H1 (cell line): Measurements from ENCODE around the gene ADRA2C. TPM values are rescaled to one million over a fixed set of nuclear protein-coding genes. Genes with fewer than 3 reads are reported as not detected.

Experiments
- CTCF ChIA-PET: fragments of 300-600 bp; sonication (Branson Sonifier 250); formaldehyde crosslinking; loops from one replicate; lab custom pipeline; 2021; ENCODE audit not compliant: partially characterized antibody; lab: Charles Lee
- POLR2A ChIA-PET: fragments of 300-600 bp; sonication (Branson Sonifier 250); formaldehyde crosslinking; loops from one replicate; lab custom pipeline; 2021; ENCODE audit warnings: inconsistent platforms; ENCODE audit not compliant: partially characterized antibody; lab: Charles Lee
- DNase-seq, 2 experiments: peaks; one replicate each; pipeline versions ENCODE4 v3.0.0 to v3.0.0-alpha.2; 2010 to 2022; ENCODE audit warnings: low spot score in 2 of 2, low read depth in 1 of 2, mixed read lengths in 1 of 2
- FAIRE-seq: peaks from 2 replicates; lab custom pipeline; 2011; peaks lifted over from hg19 to GRCh38; lab: Jason Lieb, UNC
- H2AFZ ChIP-seq: 2 replicates; pipeline ENCODE4 v1.8.1; 2012; ENCODE audit warnings: low read length, inconsistent platforms
- H2AK5ac ChIP-seq: 2 replicates; pipeline ENCODE4 v1.6.1; 2013; ENCODE audit warnings: low read depth, low read length
- H2BK120ac ChIP-seq: replicated peaks from 2 replicates; pipeline ENCODE3; 2013; ENCODE audit warnings: low read depth, low read length, inconsistent platforms
- H2BK12ac ChIP-seq: 2 replicates; pipeline ENCODE4 v1.6.1; 2013; ENCODE audit warnings: low read depth, low read length
- H2BK15ac ChIP-seq: 2 replicates; pipeline ENCODE4 v1.6.1; 2013; ENCODE audit warnings: low read length
- H2BK20ac ChIP-seq: 2 replicates; pipeline ENCODE4 v1.6.1; 2013; ENCODE audit warnings: low read length
- H2BK5ac ChIP-seq: 2 replicates; pipeline ENCODE4 v1.6.1; 2013; ENCODE audit warnings: low read depth, low read length
- H3K14ac ChIP-seq: 2 replicates; pipeline ENCODE4 v1.6.1; 2013; ENCODE audit warnings: inconsistent platforms; ENCODE audit not compliant: insufficient read length
- H3K18ac ChIP-seq: 2 replicates; pipeline ENCODE4 v1.6.1; 2013; ENCODE audit warnings: low read length; ENCODE audit errors: extremely low read depth
- H3K23ac ChIP-seq: 2 replicates; pipeline ENCODE4 v1.6.1; 2013; ENCODE audit warnings: inconsistent platforms; ENCODE audit not compliant: insufficient read length
- H3K23me2 ChIP-seq: 2 replicates; pipeline ENCODE4 v1.6.1; 2013; ENCODE audit warnings: low read depth, low read length
- H3K27ac ChIP-seq: 2 replicates; pipeline ENCODE4 v1.6.1; 2011; ENCODE audit warnings: low read depth, low read length, inconsistent platforms
- H3K27me3 ChIP-seq, 4 experiments: replicated peaks in 1 of 4; 1 replicate in 1 of 4; 2 replicates in 3 of 4; pipeline versions ENCODE4 v1.6.1 to v1.8.1; 2011 to 2013; ENCODE audit warnings: low read length in 3 of 4, mild to moderate bottlenecking in 3 of 4, inconsistent platforms in 2 of 4, mixed read lengths in 2 of 4, moderate library complexity in 1 of 4; ENCODE audit not compliant: control insufficient read depth in 3 of 4, insufficient read depth in 3 of 4; ENCODE audit errors: extremely low read depth in 1 of 4
- H3K36me3 ChIP-seq, 4 experiments: 2 replicates each; pipeline versions ENCODE4 v1.6.1 to v1.8.1; 2011 to 2013; ENCODE audit warnings: mild to moderate bottlenecking in 4 of 4, low read length in 3 of 4, moderate library complexity in 2 of 4, control low read depth in 1 of 4, inconsistent platforms in 1 of 4; ENCODE audit not compliant: insufficient read depth in 4 of 4, control insufficient read depth in 2 of 4
- H3K4ac ChIP-seq: replicated peaks from 2 replicates; pipeline ENCODE3; 2013; ENCODE audit warnings: low read length, low read depth, mixed read lengths, inconsistent platforms; ENCODE audit not compliant: insufficient read length
- H3K4me1 ChIP-seq, 4 experiments: replicated peaks in 1 of 4; 1 replicate in 1 of 4; 2 replicates in 3 of 4; pipeline versions ENCODE4 v1.6.1 to v1.8.1; 2011 to 2013; ENCODE audit warnings: low read length in 3 of 4, inconsistent platforms in 2 of 4, mixed read lengths in 1 of 4; ENCODE audit not compliant: insufficient read depth in 4 of 4, control insufficient read depth in 3 of 4
- H3K4me2 ChIP-seq, 2 experiments: 2 replicates each; pipeline versions ENCODE4 v1.6.1 to v1.8.1; 2011 to 2013; ENCODE audit warnings: low read depth in 2 of 2, low read length in 2 of 2, control low read depth in 1 of 2, inconsistent platforms in 1 of 2, mild to moderate bottlenecking in 1 of 2; ENCODE audit not compliant: insufficient read depth in 1 of 2
- H3K4me3 ChIP-seq, 4 experiments: fragments of 200-600, 300-600 bp in 1 of 4; sonication (generic), shearing (Covaris generic), sonication (Bioruptor Twin) in 1 of 4; 2 replicates each; pipeline versions ENCODE4 v1.5.1 to v1.8.1; 2011 to 2016; ENCODE audit warnings: low read length in 4 of 4, low read depth in 3 of 4, control low read depth in 2 of 4, inconsistent platforms in 2 of 4, mild to moderate bottlenecking in 2 of 4, mixed read lengths in 1 of 4, moderate library complexity in 1 of 4; ENCODE audit not compliant: insufficient read depth in 2 of 4; ENCODE audit errors: extremely low read depth in 1 of 4
- H3K56ac ChIP-seq: replicated peaks from 2 replicates; pipeline ENCODE3; 2013; ENCODE audit warnings: low read depth, mild to moderate bottlenecking, mixed read lengths, low read length, inconsistent platforms; ENCODE audit not compliant: insufficient read length
- H3K79me1 ChIP-seq: 2 replicates; pipeline ENCODE4 v1.6.1; 2013; ENCODE audit warnings: low read depth, low read length, control low read depth
- H3K79me2 ChIP-seq, 2 experiments: 2 replicates each; pipeline versions ENCODE4 v1.6.1 to v1.8.1; 2012 to 2013; ENCODE audit warnings: low read length in 2 of 2, mild to moderate bottlenecking in 2 of 2, inconsistent platforms in 1 of 2; ENCODE audit not compliant: insufficient read depth in 2 of 2, control insufficient read depth in 1 of 2
- H3K9ac ChIP-seq, 4 experiments: replicated peaks in 1 of 4; 1 replicate in 1 of 4; 2 replicates in 3 of 4; pipeline versions ENCODE4 v1.6.1 to v1.8.1; 2011 to 2013; ENCODE audit warnings: low read depth in 3 of 4, low read length in 3 of 4, control low read depth in 2 of 4, mild to moderate bottlenecking in 2 of 4, moderate library complexity in 2 of 4, inconsistent platforms in 1 of 4; ENCODE audit errors: extremely low read depth in 1 of 4
- H3K9me3 ChIP-seq, 2 experiments: 2 replicates each; pipeline versions ENCODE4 v1.6.1 to v1.8.1; 2012 to 2013; ENCODE audit warnings: mild to moderate bottlenecking in 2 of 2, moderate library complexity in 2 of 2, control low read depth in 1 of 2, inconsistent platforms in 1 of 2, low read depth in 1 of 2, low read length in 1 of 2, mixed read lengths in 1 of 2; ENCODE audit not compliant: insufficient read depth in 2 of 2
- H4K20me1 ChIP-seq, 2 experiments: replicated peaks in 1 of 2; 2 replicates each; pipeline versions ENCODE3 to v1.8.1; 2011 to 2013; ENCODE audit warnings: inconsistent platforms in 2 of 2, low read length in 2 of 2, mild to moderate bottlenecking in 1 of 2; ENCODE audit not compliant: insufficient read depth in 2 of 2, control insufficient read depth in 1 of 2
- H4K5ac ChIP-seq: 2 replicates; pipeline ENCODE4 v1.6.1; 2013; ENCODE audit warnings: low read length, low read depth, mixed read lengths, inconsistent platforms; ENCODE audit not compliant: insufficient read length
- H4K8ac ChIP-seq: 2 replicates; pipeline ENCODE4 v1.8.0; 2013; ENCODE audit warnings: mild to moderate bottlenecking, moderate library complexity, low read length, inconsistent platforms; ENCODE audit not compliant: insufficient read depth; ENCODE audit errors: extremely low read depth
- H4K91ac ChIP-seq: replicated peaks from 2 replicates; pipeline ENCODE3; 2013; ENCODE audit warnings: low read length, mixed read lengths, inconsistent platforms; ENCODE audit not compliant: insufficient read length
- BRCA1 ChIP-seq: IDR thresholded peaks from 2 replicates; pipeline ENCODE4 v1.6.1; 2012; ENCODE audit warnings: low read depth, low read length, improper control_type of control experiment
- CHD1 ChIP-seq: IDR thresholded peaks from 2 replicates; pipeline ENCODE4 v1.6.1; 2012; ENCODE audit warnings: low read depth, low read length, improper control_type of control experiment
- EGR1 ChIP-seq: IDR thresholded peaks from 2 replicates; pipeline ENCODE4 v1.6.1; 2011; ENCODE audit warnings: low read depth, low read length, borderline replicate concordance
- GABPA ChIP-seq: IDR thresholded peaks from 2 replicates; pipeline ENCODE4 v1.6.1; 2011; ENCODE audit warnings: mild to moderate bottlenecking, low read length, moderate library complexity, borderline replicate concordance; ENCODE audit not compliant: insufficient read depth
- RAD21 ChIP-seq, 2 experiments: IDR thresholded peaks in 1 of 2; conservative IDR thresholded peaks in 1 of 2; 2 replicates each; pipeline ENCODE4 v1.6.1; 2011; ENCODE audit warnings: low read depth in 2 of 2, low read length in 2 of 2, improper control_type of control experiment in 1 of 2, inconsistent platforms in 1 of 2, mild to moderate bottlenecking in 1 of 2, moderate library complexity in 1 of 2
- RBBP5 ChIP-seq: IDR thresholded peaks from 2 replicates; pipeline ENCODE4 v1.7.1; 2012; ENCODE audit warnings: low read depth, mild to moderate bottlenecking, inconsistent platforms, low read length, moderate library complexity, borderline replicate concordance
- RFX5 ChIP-seq: IDR thresholded peaks from 2 replicates; pipeline ENCODE4 v1.6.1; 2011; ENCODE audit warnings: low read depth, low read length, improper control_type of control experiment, borderline replicate concordance
- SIN3A ChIP-seq, 2 experiments: IDR thresholded peaks in 1 of 2; conservative IDR thresholded peaks in 1 of 2; 2 replicates each; pipeline ENCODE4 v1.6.1; 2011 to 2012; ENCODE audit warnings: low read length in 2 of 2, improper control_type of control experiment in 1 of 2, low read depth in 1 of 2, mild to moderate bottlenecking in 1 of 2
- SIRT6 ChIP-seq: IDR thresholded peaks from one replicate; pipeline ENCODE4 v1.7.1; 2012; ENCODE audit warnings: low read length, inconsistent platforms
- SP2 ChIP-seq: IDR thresholded peaks from 2 replicates; pipeline ENCODE4 v1.6.1; 2012; ENCODE audit warnings: mild to moderate bottlenecking, low read length, inconsistent platforms
- SP4 ChIP-seq: IDR thresholded peaks from 2 replicates; pipeline ENCODE4 v1.6.1; 2012; ENCODE audit warnings: low read length, inconsistent platforms
- TEAD4 ChIP-seq: IDR thresholded peaks from 2 replicates; pipeline ENCODE4 v1.6.1; 2012; ENCODE audit warnings: low read depth, low read length, inconsistent platforms, mixed read lengths
- WGBS, 2 experiments: shearing (Covaris generic) in 1 of 2; methylation state at CpG; one replicate each; pipeline versions ENCODE4 v1.1.6 to v1.1.7; 2013 to 2015; ENCODE audit warnings: low lambda C conversion rate in 2 of 2, mixed read lengths in 2 of 2, inconsistent platforms in 1 of 2, low coverage in 1 of 2, missing lambda C conversion rate in 1 of 2; ENCODE audit not compliant: insufficient replicate concordance in 2 of 2, insufficient coverage in 1 of 2, insufficient read length in 1 of 2; ENCODE audit errors: extremely low coverage in 1 of 2, missing lambda C conversion rate in 1 of 2; 5-methylcytosine and 5-hydroxymethylcytosine counted together
- polyA plus RNA-seq, 7 experiments: library from polyadenylated mRNA; depleted of rRNA in 3 of 7; stranded (reverse) in 5 of 7; unstranded in 2 of 7; fragments of >200 nt in 5 of 7; fragments of 200-250 nt in 2 of 7; gene quantifications; 1 replicate in 5 of 7; 2 replicates in 1 of 7; 4 replicates in 1 of 7; pipeline versions ENCODE4 v1.2.1 to v1.2.3, GENCODE V29; 2011 to 2013; ENCODE audit warnings: missing spikeins in 2 of 7, mixed read lengths in 2 of 7
- total RNA-seq: library from RNA; stranded (reverse); fragmentation: NEBNext Ultra II Directional; extraction: Animal tissue kit (Norgen Biotek cat#: 25700); gene quantifications from 2 replicates; pipeline ENCODE4 v1.2.1, GENCODE V29; 2021

Gene ADRA2C
- total and polyA plus RNA-seq, 2 of the 8 experiments (the other 6 are each of a cell fraction or from before 2014, with no cell fraction given) = 14.6 to 14.8 TPM

- Histone ChIP-seq H3K4me2 (no peak overlapping the region), H2BK5ac (no peak overlapping the region; the same call in 1 of the 2 replicates), H2BK120ac (no peak overlapping the region), H3K4ac (no peak overlapping the region), H2BK20ac (0 out of 2 replicates have a peak overlapping the region, but pooled peaks have one; percentile 13), H3K79me2 (no peaks in the 10 kb centered on the region), H3K23me2 (no peaks in the 10 kb centered on the region), H3K14ac (no peak overlapping the region), H4K20me1 (no peaks in the 10 kb centered on the region), H2BK12ac (peak overlapping the region; percentile 27; the same call in 1 of the 2 replicates), H3K56ac (no peak overlapping the region), H2BK15ac (no peak overlapping the region), H3K4me3 (no peak overlapping the region), H4K8ac (no peak overlapping the region), H3K4me1 (peaks cover 4 to 17% (median 8%) of the 10 kb centered on the region in 4 experiments; a peak in 6 of 7 replicates), H4K91ac (peak overlapping the region; percentile 0), H2AK5ac (no peak overlapping the region), H3K27me3 (peaks cover 0 to 3% (median 0%) of the 10 kb centered on the region in 4 experiments; a peak in 1 of 7 replicates), H3K79me1 (no peaks in the 10 kb centered on the region), H3K27ac (no peak overlapping the region), H3K36me3 (no peaks in the 10 kb centered on the region; a peak in 1 of 8 replicates), H3K23ac (no peak overlapping the region), H3K18ac (no peak overlapping the region; the same call in 1 of the 2 replicates), H2AFZ (no peak overlapping the region), H3K9me3 (peaks cover under 1 to 1% of the 10 kb centered on the region in 2 experiments; a peak in 3 of 4 replicates), H3K9ac (no peak overlapping the region), H4K5ac (no peak overlapping the region)
- no peak for DNase-seq
- POLR2A ChIA-PET = interaction anchor here (1.0 to 1.3 kb wide), 2 partner anchors 58 to 71 kb away, joined by 3 read pairs; no protein-coding TSS in a partner anchor
- FAIRE-seq = no peak
- 83% methylated on average over 15 of the region's 15 CpGs; no CpG with 5 or more reads in 1 of the 2 experiments for WGBS, 2 experiments
- CTCF ChIA-PET = interaction anchor here (0.6 to 2.2 kb wide), 10 partner anchors 9 to 119 kb away, joined by 3 to 10 read pairs (median 4); no protein-coding TSS in a partner anchor
- TF ChIP-seq TEAD4 (no peak), SP2 (no peak), BRCA1 (no peak), EGR1 (no peak), SIN3A (conservative IDR thresholded peaks at IDR 0.05 in 1 of 2, IDR thresholded peaks at IDR 0.05 in 1 of 2; ENCODE audit: low read depth in 1 of 2, low read length in 2 of 2) (no peak), GABPA (no peak), RAD21 (IDR thresholded peaks at IDR 0.05 in 1 of 2, conservative IDR thresholded peaks at IDR 0.05 in 1 of 2; ENCODE audit: low read depth in 2 of 2, low read length in 2 of 2) (no peak), SP4 (no peak), RFX5 (no peak), RBBP5 (no peak), SIRT6 (no peak), CHD1 (no peak)
Measured at GRCh38 chr4:3801931-3802550, 35.9 kb downstream of the ADRA2C start.
